Measurements from ENCODE around the gene PXT1.

The PXT1 gene

GRCh38 chr6:36426622-36427021, 16.0 kb downstream of the PXT1 start:
- TF ChIP-seq GATA3 (IDR thresholded peaks at IDR 0.05; ENCODE audit: low read depth, low read length) (no peak), GATA2 (IDR thresholded peaks at IDR 0.05; ENCODE audit: low read depth, low read length) (no peak)

GRCh38 chr6:36423101-36423824, 19.4 kb downstream of the PXT1 start:
- TF ChIP-seq GATA3 (IDR thresholded peaks at IDR 0.05; ENCODE audit: low read depth, low read length): no peak
- no peak for TF ChIP-seq GATA2 (IDR thresholded peaks at IDR 0.05; ENCODE audit: low read depth, low read length)

GRCh38 chr6:36422714-36423100, 19.9 kb downstream of the PXT1 start:
- no peak for TF ChIP-seq GATA3 (IDR thresholded peaks at IDR 0.05; ENCODE audit: low read depth, low read length)
- TF ChIP-seq GATA2 (IDR thresholded peaks at IDR 0.05; ENCODE audit: low read depth, low read length): no peak

GRCh38 chr6:36419310-36419709, 23.3 kb downstream of the PXT1 start:
- TF ChIP-seq GATA3 (IDR thresholded peaks at IDR 0.05; ENCODE audit: low read depth, low read length): no peak

GRCh38 chr6:36418558-36418957, 24.1 kb downstream of the PXT1 start:
- TF ChIP-seq GATA3 (IDR thresholded peaks at IDR 0.05; ENCODE audit: low read depth, low read length) (no peak), GATA2 (IDR thresholded peaks at IDR 0.05; ENCODE audit: low read depth, low read length) (no peak)

GRCh38 chr6:36414481-36414880, 28.2 kb downstream of the PXT1 start:
- no peak for TF ChIP-seq GATA3 (IDR thresholded peaks at IDR 0.05; ENCODE audit: low read depth, low read length)
- TF ChIP-seq GATA2 (IDR thresholded peaks at IDR 0.05; ENCODE audit: low read depth, low read length): no peak

- TF ChIP-seq GATA3 (IDR thresholded peaks at IDR 0.05; ENCODE audit: low read depth, low read length): no peak
- no peak for TF ChIP-seq GATA2 (IDR thresholded peaks at IDR 0.05; ENCODE audit: low read depth, low read length)
These were observed 28.9 kb downstream of the PXT1 start for GRCh38 chr6:36413489-36414480.

- TF ChIP-seq GATA3 (IDR thresholded peaks at IDR 0.05; ENCODE audit: low read depth, low read length): no peak
- TF ChIP-seq GATA2 (IDR thresholded peaks at IDR 0.05; ENCODE audit: low read depth, low read length): no peak
These were observed 38.5 kb downstream of the PXT1 start for GRCh38 chr6:36404164-36404563.

GRCh38 chr6:36402481-36402880, 40.2 kb downstream of the PXT1 start:
- TF ChIP-seq GATA3 (IDR thresholded peaks at IDR 0.05; ENCODE audit: low read depth, low read length): no peak
- TF ChIP-seq GATA2 (IDR thresholded peaks at IDR 0.05; ENCODE audit: low read depth, low read length): no peak

GRCh38 chr6:36399970-36400369, 42.7 kb downstream of the PXT1 start:
- TF ChIP-seq GATA2 (IDR thresholded peaks at IDR 0.05; ENCODE audit: low read depth, low read length) (no peak), GATA3 (IDR thresholded peaks at IDR 0.05; ENCODE audit: low read depth, low read length) (no peak)

- TF ChIP-seq GATA3 (IDR thresholded peaks at IDR 0.05; ENCODE audit: low read depth, low read length) (no peak), GATA2 (IDR thresholded peaks at IDR 0.05; ENCODE audit: low read depth, low read length) (no peak)
These were observed 50.0 kb downstream of the PXT1 start for GRCh38 chr6:36392621-36393020.

- TF ChIP-seq GATA2 (IDR thresholded peaks at IDR 0.05; ENCODE audit: low read depth, low read length) (no peak), GATA3 (IDR thresholded peaks at IDR 0.05; ENCODE audit: low read depth, low read length) (no peak)
These were observed 53.3 kb downstream of the PXT1 start for GRCh38 chr6:36389353-36389752.

- no peak for TF ChIP-seq GATA3 (IDR thresholded peaks at IDR 0.05; ENCODE audit: low read depth, low read length)
- TF ChIP-seq GATA2 (IDR thresholded peaks at IDR 0.05; ENCODE audit: low read depth, low read length): no peak
These were observed 55.0 kb downstream of the PXT1 start, which contains the start of gene ETV7 for GRCh38 chr6:36387440-36388303. ETV7 (minus strand) TSS chr6:36387669; CDS start chr6:36387541, 128 bp downstream.
